Calu3 (cell line): Measurements from ENCODE around the gene RAPGEF1. TPM values are rescaled to one million over a fixed set of nuclear protein-coding genes. Genes with fewer than 3 reads are reported as not detected.

ENCODE experiments used
- BruUV-seq: library from RNA; stranded (reverse); fragments of 400-500 nt; replicated peaks from 2 replicates; lab custom pipeline; 2021; lab: Mats Ljungman, UMichigan
- CTCF ChIA-PET: fragments of 300-600 bp; sonication (Branson Sonifier 250); formaldehyde crosslinking; loops from one replicate; lab custom pipeline; 2022; ENCODE audit warnings: antibody characterized with exemption; lab: Charles Lee
- DNase-seq: peaks from one replicate; pipeline ENCODE4 v3.0.0; 2022
- H3K27ac Mint-ChIP-seq: one replicate; pipeline ENCODE4 v1.8.0; 2022; ENCODE audit warnings: mixed read lengths; ENCODE audit not compliant: unreplicated experiment
- H3K27me3 Mint-ChIP-seq: one replicate; pipeline ENCODE4 v1.8.0; 2022; ENCODE audit warnings: mixed read lengths; ENCODE audit not compliant: unreplicated experiment
- H3K36me3 Mint-ChIP-seq: one replicate; pipeline ENCODE4 v1.8.0; 2022; ENCODE audit warnings: mild to moderate bottlenecking, moderate library complexity, mixed read lengths; ENCODE audit not compliant: insufficient read depth, unreplicated experiment
- H3K4me1 Mint-ChIP-seq: one replicate; pipeline ENCODE4 v1.8.0; 2022; ENCODE audit warnings: mild to moderate bottlenecking, low read depth, mixed read lengths; ENCODE audit not compliant: unreplicated experiment
- H3K4me3 Mint-ChIP-seq: one replicate; pipeline ENCODE4 v1.8.0; 2022; ENCODE audit warnings: mild to moderate bottlenecking, low read depth, moderate library complexity, mixed read lengths; ENCODE audit not compliant: unreplicated experiment
- H3K9me3 Mint-ChIP-seq: one replicate; pipeline ENCODE4 v1.8.0; 2022; ENCODE audit warnings: low read depth, mixed read lengths; ENCODE audit not compliant: unreplicated experiment
- intact Hi-C: fragments of 100-400 bp; cut with micrococcal nuclease; formaldehyde crosslinking; loops from one replicate; pipeline ENCODE4 v1.10.0; 2022; ENCODE audit not compliant: unreplicated experiment
- total RNA-seq: library from RNA; stranded (reverse); gene quantifications from 2 replicates; pipeline ENCODE4 v1.2.3, GENCODE V29; 2022
- TF ChIP-seq, protein P1 (sequence below): fragments of 200-600 bp; IDR thresholded peaks from one replicate; pipeline ENCODE4 v1.8.0; 2022; ENCODE audit warnings: antibody characterized with exemption; ENCODE audit not compliant: unreplicated experiment

The RAPGEF1 gene
- total RNA-seq, 1 experiment from 2014 or later: 32.5 TPM

- CTCF ChIA-PET: interaction anchor here (1.0 kb wide), 2 partner anchors 12 to 146 kb away, joined by 3 read pairs; no protein-coding TSS in a partner anchor
- H3K4me1 Mint-ChIP-seq: peaks cover 34% of the 10 kb centered on the region
- no peak overlapping the region for H3K4me3 Mint-ChIP-seq
- no peaks in the 10 kb centered on the region for H3K27me3 Mint-ChIP-seq
- intact Hi-C loops: loop anchor here (5.0 kb wide), 1 partner anchor 123 kb away; no protein-coding TSS in a partner anchor
- no peaks in the 10 kb centered on the region for H3K9me3 Mint-ChIP-seq
- no peak for DNase-seq
- H3K27ac Mint-ChIP-seq: no peak overlapping the region
- TF ChIP-seq, protein P1, sequence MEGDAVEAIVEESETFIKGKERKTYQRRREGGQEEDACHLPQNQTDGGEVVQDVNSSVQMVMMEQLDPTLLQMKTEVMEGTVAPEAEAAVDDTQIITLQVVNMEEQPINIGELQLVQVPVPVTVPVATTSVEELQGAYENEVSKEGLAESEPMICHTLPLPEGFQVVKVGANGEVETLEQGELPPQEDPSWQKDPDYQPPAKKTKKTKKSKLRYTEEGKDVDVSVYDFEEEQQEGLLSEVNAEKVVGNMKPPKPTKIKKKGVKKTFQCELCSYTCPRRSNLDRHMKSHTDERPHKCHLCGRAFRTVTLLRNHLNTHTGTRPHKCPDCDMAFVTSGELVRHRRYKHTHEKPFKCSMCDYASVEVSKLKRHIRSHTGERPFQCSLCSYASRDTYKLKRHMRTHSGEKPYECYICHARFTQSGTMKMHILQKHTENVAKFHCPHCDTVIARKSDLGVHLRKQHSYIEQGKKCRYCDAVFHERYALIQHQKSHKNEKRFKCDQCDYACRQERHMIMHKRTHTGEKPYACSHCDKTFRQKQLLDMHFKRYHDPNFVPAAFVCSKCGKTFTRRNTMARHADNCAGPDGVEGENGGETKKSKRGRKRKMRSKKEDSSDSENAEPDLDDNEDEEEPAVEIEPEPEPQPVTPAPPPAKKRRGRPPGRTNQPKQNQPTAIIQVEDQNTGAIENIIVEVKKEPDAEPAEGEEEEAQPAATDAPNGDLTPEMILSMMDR: no peak
- no TSS peak for BruUV-seq
- peaks cover 11% of the 10 kb centered on the region for H3K36me3 Mint-ChIP-seq
Measured at GRCh38 chr9:131609099-131609830, 130.6 kb downstream of the RAPGEF1 start.

GRCh38 chr9:131608493-131609037 is 131.3 kb downstream of the RAPGEF1 start:
- Mint-ChIP-seq H3K4me1 (peaks cover 34% of the 10 kb centered on the region), H3K9me3 (no peaks in the 10 kb centered on the region), H3K27me3 (no peaks in the 10 kb centered on the region), H3K4me3 (peak overlapping the region; percentile 31), H3K27ac (no peak overlapping the region), H3K36me3 (peaks cover 11% of the 10 kb centered on the region)
- no TSS peak for BruUV-seq
- CTCF ChIA-PET: interaction anchor here (1.0 kb wide), 2 partner anchors 13 to 147 kb away, joined by 3 read pairs; no protein-coding TSS in a partner anchor
- DNase-seq: peak; percentile 60
- intact Hi-C loops: loop anchor here (5.0 kb wide), 1 partner anchor 124 kb away; no protein-coding TSS in a partner anchor
- TF ChIP-seq, protein P1: no peak

DNA sequence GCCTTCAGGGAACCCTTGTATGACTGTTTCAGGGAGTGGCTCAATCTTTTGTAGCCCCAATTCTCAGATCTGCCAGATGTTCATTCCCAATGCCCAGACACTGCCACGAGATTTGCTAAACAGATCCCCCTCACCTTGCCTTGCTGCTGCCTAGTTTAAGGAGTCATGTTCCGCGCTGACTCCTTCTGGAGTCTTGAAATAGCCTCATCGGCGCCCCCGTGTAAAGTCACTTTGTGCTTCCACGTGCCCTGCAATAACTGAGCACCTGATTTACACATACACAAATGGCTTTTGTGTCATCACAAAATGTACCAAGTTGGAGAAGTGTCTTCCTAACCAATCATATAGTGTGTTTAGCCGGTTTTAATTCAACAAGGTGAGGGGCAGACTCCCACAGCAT is 132.3 kb downstream of the RAPGEF1 start:
- CTCF ChIA-PET: no interaction called here
- no peaks in the 10 kb centered on the region for H3K27me3 Mint-ChIP-seq
- BruUV-seq: no TSS peak
- no peak overlapping the region for H3K27ac Mint-ChIP-seq
- H3K4me3 Mint-ChIP-seq: no peak overlapping the region
- H3K4me1 Mint-ChIP-seq: peaks cover 34% of the 10 kb centered on the region
- H3K36me3 Mint-ChIP-seq: peaks cover 17% of the 10 kb centered on the region
- no peaks in the 10 kb centered on the region for H3K9me3 Mint-ChIP-seq
- no peak for DNase-seq
- intact Hi-C loops: loop anchor here (5.0 kb wide), 1 partner anchor 125 kb away; no protein-coding TSS in a partner anchor
- TF ChIP-seq, protein P1: no peak

DNA sequence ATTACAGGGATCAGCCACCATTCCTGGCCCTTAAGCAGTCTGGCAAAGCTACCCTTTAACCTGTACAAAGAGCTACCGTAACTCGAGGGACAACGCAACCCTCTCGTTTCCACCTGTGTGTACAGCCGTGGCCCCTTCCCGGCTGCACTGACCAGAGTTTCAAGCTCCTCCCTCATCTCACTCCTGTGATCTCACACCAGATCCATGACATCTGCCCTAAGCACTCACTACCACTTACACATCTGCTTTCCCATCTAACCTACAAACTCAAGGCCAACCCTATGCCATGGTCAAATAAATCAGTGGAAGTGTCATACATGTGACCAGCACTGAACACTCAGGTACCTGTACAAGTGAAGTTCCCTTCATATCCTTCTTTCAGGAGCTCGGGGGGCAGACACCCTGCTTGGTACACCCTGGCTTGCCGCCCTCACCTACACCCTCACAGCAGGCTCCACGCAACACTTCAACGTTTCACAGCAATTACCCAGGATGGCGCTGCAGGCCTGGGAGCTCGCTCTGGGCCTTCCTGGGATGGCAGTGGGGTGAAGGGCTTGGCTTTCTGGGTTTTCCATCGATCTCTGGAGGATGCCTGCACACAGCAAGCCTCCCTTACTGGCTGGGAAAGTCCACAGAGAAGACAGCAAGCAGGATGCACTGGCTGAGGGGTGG is 132.8 kb downstream of the RAPGEF1 start:
- intact Hi-C loops: loop anchor here (5.0 kb wide), 1 partner anchor 125 kb away; no protein-coding TSS in a partner anchor
- peaks cover 11% of the 10 kb centered on the region for H3K36me3 Mint-ChIP-seq
- CTCF ChIA-PET: interaction anchor here (1.8 kb wide), 1 partner anchor 15 kb away, joined by 4 read pairs; no protein-coding TSS in a partner anchor
- BruUV-seq: no TSS peak
- H3K27me3 Mint-ChIP-seq: no peaks in the 10 kb centered on the region
- H3K9me3 Mint-ChIP-seq: no peaks in the 10 kb centered on the region
- peaks cover 34% of the 10 kb centered on the region for H3K4me1 Mint-ChIP-seq
- DNase-seq: no peak
- no peak overlapping the region for H3K4me3 Mint-ChIP-seq
- H3K27ac Mint-ChIP-seq: no peak overlapping the region
- TF ChIP-seq, protein P1: no peak
